Adrenal gland (tissue), 5 donors: ENCODE results near the gene CPA5.

Source experiments
- POLR2A ChIP-seq, 2 donors: fragments of 450-650 bp; IDR thresholded peaks; one replicate each; pipeline ENCODE4 v1.6.1; 2017; ENCODE audit warnings: antibody characterized with exemption in 2 of 2, mild to moderate bottlenecking in 2 of 2, moderate library complexity in 1 of 2
- TF ChIP-seq, protein P1 (sequence below), 6 experiments: fragments of 450-650 bp in 4 of 6; fragments of 200-600 bp in 2 of 6; sonication (generic) in 1 of 6; IDR thresholded peaks; 1 replicate in 5 of 6; 2 replicates in 1 of 6; pipeline versions ENCODE4 v1.5.1 to v1.8.0; 2016 to 2021; ENCODE audit warnings: antibody characterized with exemption in 6 of 6, mild to moderate bottlenecking in 2 of 6, moderate library complexity in 1 of 6
- donor health status: DM: no; HTN: no; CAD: no.

DNA sequence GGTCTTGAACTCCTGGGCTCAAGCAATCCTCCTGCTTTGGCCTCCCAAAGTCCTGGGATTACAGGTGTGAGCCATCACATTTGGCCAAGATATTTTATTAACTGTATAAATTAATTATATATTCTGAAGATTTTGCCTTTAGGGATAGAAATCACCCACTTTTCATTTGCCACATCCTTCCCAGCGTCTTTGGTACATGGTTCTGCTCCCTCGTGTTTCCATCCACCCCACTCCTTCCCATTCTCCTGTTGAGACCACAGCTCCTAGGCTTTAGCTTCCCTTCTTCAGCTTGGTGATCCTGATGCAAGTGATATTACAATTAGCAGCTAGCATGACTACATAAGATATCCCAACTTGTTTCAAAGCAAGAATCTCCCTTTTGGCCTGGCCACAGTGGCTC lies 44.1 kb downstream of the CPA5 start:
- TF ChIP-seq, protein P1, sequence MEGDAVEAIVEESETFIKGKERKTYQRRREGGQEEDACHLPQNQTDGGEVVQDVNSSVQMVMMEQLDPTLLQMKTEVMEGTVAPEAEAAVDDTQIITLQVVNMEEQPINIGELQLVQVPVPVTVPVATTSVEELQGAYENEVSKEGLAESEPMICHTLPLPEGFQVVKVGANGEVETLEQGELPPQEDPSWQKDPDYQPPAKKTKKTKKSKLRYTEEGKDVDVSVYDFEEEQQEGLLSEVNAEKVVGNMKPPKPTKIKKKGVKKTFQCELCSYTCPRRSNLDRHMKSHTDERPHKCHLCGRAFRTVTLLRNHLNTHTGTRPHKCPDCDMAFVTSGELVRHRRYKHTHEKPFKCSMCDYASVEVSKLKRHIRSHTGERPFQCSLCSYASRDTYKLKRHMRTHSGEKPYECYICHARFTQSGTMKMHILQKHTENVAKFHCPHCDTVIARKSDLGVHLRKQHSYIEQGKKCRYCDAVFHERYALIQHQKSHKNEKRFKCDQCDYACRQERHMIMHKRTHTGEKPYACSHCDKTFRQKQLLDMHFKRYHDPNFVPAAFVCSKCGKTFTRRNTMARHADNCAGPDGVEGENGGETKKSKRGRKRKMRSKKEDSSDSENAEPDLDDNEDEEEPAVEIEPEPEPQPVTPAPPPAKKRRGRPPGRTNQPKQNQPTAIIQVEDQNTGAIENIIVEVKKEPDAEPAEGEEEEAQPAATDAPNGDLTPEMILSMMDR (IDR thresholded peaks at IDR 0.05), result no peak
- no peak for TF ChIP-seq POLR2A (IDR thresholded peaks at IDR 0.05)
